Endodermal cell (in vitro differentiated cells): ENCODE measurements around the gene CABP4. TPM values are rescaled to one million over a fixed set of nuclear protein-coding genes. Genes with fewer than 3 reads are reported as not detected.

Experiments
- DNase-seq: peaks from one replicate; pipeline ENCODE4 v3.0.0-alpha.2; 2017
- H3K27ac ChIP-seq: 2 replicates; pipeline ENCODE4 v1.5.1; 2013; ENCODE audit warnings: mild to moderate bottlenecking, low read depth, low read length, moderate library complexity
- H3K27me3 ChIP-seq: 2 replicates; pipeline ENCODE4 v1.6.1; 2013; ENCODE audit warnings: mild to moderate bottlenecking, low read length, moderate library complexity; ENCODE audit not compliant: insufficient read depth, control insufficient read depth, poor library complexity, severe bottlenecking
- H3K36me3 ChIP-seq: 2 replicates; pipeline ENCODE4 v1.7.0; 2013; ENCODE audit warnings: mild to moderate bottlenecking, low read length, moderate library complexity; ENCODE audit not compliant: control insufficient read depth, insufficient read depth
- H3K4me1 ChIP-seq: one replicate; pipeline ENCODE4 v1.7.0; 2013; ENCODE audit warnings: low read length; ENCODE audit not compliant: control insufficient read depth, insufficient read depth
- H3K4me3 ChIP-seq: 2 replicates; pipeline ENCODE4 v1.5.1; 2013; ENCODE audit warnings: mild to moderate bottlenecking, low read length, moderate library complexity
- H3K9ac ChIP-seq: 2 replicates; pipeline ENCODE4 v1.6.1; 2013; ENCODE audit warnings: mild to moderate bottlenecking, low read length, moderate library complexity; ENCODE audit not compliant: poor library complexity, severe bottlenecking; ENCODE audit errors: extremely low read depth
- H3K9me3 ChIP-seq: 2 replicates; pipeline ENCODE4 v1.6.1; 2013; ENCODE audit warnings: mild to moderate bottlenecking, low read length, moderate library complexity; ENCODE audit not compliant: control insufficient read depth
- H3K27ac Mint-ChIP-seq: 2 replicates; pipeline ENCODE4 v1.8.0; 2020; ENCODE audit warnings: mixed read lengths
- H3K27me3 Mint-ChIP-seq: 2 replicates; pipeline ENCODE4 v1.8.0; 2021; ENCODE audit warnings: mild to moderate bottlenecking, mixed read lengths; ENCODE audit not compliant: insufficient read depth
- H3K36me3 Mint-ChIP-seq: 2 replicates; pipeline ENCODE4 v1.8.0; 2020; ENCODE audit warnings: low read depth, mixed read lengths
- H3K4me1 Mint-ChIP-seq: 2 replicates; pipeline ENCODE4 v1.8.0; 2020; ENCODE audit warnings: mixed read lengths
- H3K4me3 Mint-ChIP-seq: 2 replicates; pipeline ENCODE4 v1.8.0; 2020; ENCODE audit warnings: mild to moderate bottlenecking, moderate library complexity, mixed read lengths
- H3K9me3 Mint-ChIP-seq: 2 replicates; pipeline ENCODE4 v1.8.0; 2020; ENCODE audit warnings: mild to moderate bottlenecking, mixed read lengths
- WGBS, 2 experiments: methylation state at CpG; one replicate each; pipeline versions ENCODE4 v1.1.5 to v1.1.7; 2013; ENCODE audit warnings: missing lambda C conversion rate in 2 of 2, mixed read lengths in 1 of 2; ENCODE audit not compliant: insufficient coverage in 1 of 2, insufficient read length in 1 of 2; 5-methylcytosine and 5-hydroxymethylcytosine counted together
- total RNA-seq, 2 donors: library from RNA; stranded (reverse); fragmentation: NEBNext Ultra II Directional in 1 of 2; extraction: Animal tissue kit (Norgen Biotek cat#: 25700) in 1 of 2; gene quantifications; 2 replicates in 1 of 2; 3 replicates in 1 of 2; pipeline ENCODE4 v1.2.1, GENCODE V29; 2021
- TF ChIP-seq, protein P1 (sequence below): fragments of 200-600 bp; sonication (generic); conservative IDR thresholded peaks from 2 replicates; pipeline ENCODE4 v1.5.0; 2021; ENCODE audit warnings: antibody characterized with exemption, mild to moderate bottlenecking

CABP4 gene
- total RNA-seq, 2 donors from 2014 or later = not detected

GRCh38 chr11:67436459-67437081 lies 18.6 kb upstream of the CABP4 start:
- peak; percentile 81 for DNase-seq
- TF ChIP-seq, protein P1, sequence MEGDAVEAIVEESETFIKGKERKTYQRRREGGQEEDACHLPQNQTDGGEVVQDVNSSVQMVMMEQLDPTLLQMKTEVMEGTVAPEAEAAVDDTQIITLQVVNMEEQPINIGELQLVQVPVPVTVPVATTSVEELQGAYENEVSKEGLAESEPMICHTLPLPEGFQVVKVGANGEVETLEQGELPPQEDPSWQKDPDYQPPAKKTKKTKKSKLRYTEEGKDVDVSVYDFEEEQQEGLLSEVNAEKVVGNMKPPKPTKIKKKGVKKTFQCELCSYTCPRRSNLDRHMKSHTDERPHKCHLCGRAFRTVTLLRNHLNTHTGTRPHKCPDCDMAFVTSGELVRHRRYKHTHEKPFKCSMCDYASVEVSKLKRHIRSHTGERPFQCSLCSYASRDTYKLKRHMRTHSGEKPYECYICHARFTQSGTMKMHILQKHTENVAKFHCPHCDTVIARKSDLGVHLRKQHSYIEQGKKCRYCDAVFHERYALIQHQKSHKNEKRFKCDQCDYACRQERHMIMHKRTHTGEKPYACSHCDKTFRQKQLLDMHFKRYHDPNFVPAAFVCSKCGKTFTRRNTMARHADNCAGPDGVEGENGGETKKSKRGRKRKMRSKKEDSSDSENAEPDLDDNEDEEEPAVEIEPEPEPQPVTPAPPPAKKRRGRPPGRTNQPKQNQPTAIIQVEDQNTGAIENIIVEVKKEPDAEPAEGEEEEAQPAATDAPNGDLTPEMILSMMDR = no peak
- peaks cover 3% of the 10 kb centered on the region for H3K4me1 Mint-ChIP-seq
- H3K27ac Mint-ChIP-seq = peak overlapping the region; percentile 77
- no peaks in the 10 kb centered on the region for H3K4me1 ChIP-seq
- H3K27ac ChIP-seq = no peak overlapping the region
- H3K4me3 Mint-ChIP-seq = no peak overlapping the region
- peaks cover 45% of the 10 kb centered on the region for H3K36me3 ChIP-seq
- no peaks in the 10 kb centered on the region for H3K27me3 ChIP-seq
- H3K27me3 Mint-ChIP-seq = no peaks in the 10 kb centered on the region
- no peak overlapping the region for H3K4me3 ChIP-seq
- 66 to 70% methylated on average over 3 to 6 of the region's 6 CpGs for WGBS, 2 experiments
- H3K9ac ChIP-seq = no peak overlapping the region
- H3K9me3 Mint-ChIP-seq = no peaks in the 10 kb centered on the region
- H3K9me3 ChIP-seq = no peaks in the 10 kb centered on the region
- H3K36me3 Mint-ChIP-seq = peaks cover 39% of the 10 kb centered on the region

GRCh38 chr11:67437082-67437808 lies 17.9 kb upstream of the CABP4 start, which contains the start of gene PTPRCAP:
PTPRCAP (minus strand) TSS chr11:67437682; CDS start chr11:67437619, 63 bp downstream.
- Histone ChIP-seq H3K4me1 (no peaks in the 10 kb centered on the region), H3K27me3 (no peaks in the 10 kb centered on the region), H3K27ac (no peak within 1 kb of the TSS), H3K9me3 (no peaks in the 10 kb centered on the region), H3K36me3 (peaks cover 43% of the 10 kb centered on the region), H3K4me3 (no peak within 1 kb of the TSS), H3K9ac (no peak within 1 kb of the TSS)
- Mint-ChIP-seq H3K4me1 (peaks cover 3% of the 10 kb centered on the region), H3K4me3 (no peak within 1 kb of the TSS), H3K27me3 (no peaks in the 10 kb centered on the region), H3K9me3 (no peaks in the 10 kb centered on the region), H3K27ac (peak within 1 kb of the TSS; percentile 77), H3K36me3 (peaks cover 39% of the 10 kb centered on the region)
- DNase-seq = no peak
- TF ChIP-seq, protein P1 = no peak
- WGBS, 2 experiments = 88 to 97% methylated on average over 6 to 19 of the region's 26 CpGs

DNA sequence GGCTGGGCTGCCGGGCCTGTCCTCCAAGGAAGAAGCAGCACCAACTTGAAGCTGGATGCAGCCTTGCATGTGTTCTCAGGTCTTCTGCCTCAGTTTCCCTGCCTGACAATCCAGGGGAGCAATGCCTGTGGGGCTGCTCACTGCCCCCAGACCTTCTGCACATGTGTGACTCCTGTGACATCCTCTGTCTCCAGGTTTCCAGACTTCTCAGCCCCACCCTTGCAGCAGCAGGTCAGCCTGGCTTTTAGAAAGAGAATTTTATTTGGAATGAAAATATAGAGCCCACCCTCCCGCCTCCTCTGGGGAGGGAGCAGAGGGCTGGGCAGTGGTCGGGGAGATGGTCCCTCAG lies 17.4 kb upstream of the CABP4 start:
- H3K4me1 Mint-ChIP-seq = peaks cover 3% of the 10 kb centered on the region
- no peak overlapping the region for H3K4me3 Mint-ChIP-seq
- Histone ChIP-seq H3K27me3 (no peaks in the 10 kb centered on the region), H3K9ac (no peak overlapping the region), H3K36me3 (peaks cover 37% of the 10 kb centered on the region), H3K27ac (no peak overlapping the region), H3K9me3 (no peaks in the 10 kb centered on the region), H3K4me1 (no peaks in the 10 kb centered on the region), H3K4me3 (no peak overlapping the region)
- peaks cover 33% of the 10 kb centered on the region for H3K36me3 Mint-ChIP-seq
- TF ChIP-seq, protein P1 = no peak
- H3K9me3 Mint-ChIP-seq = no peaks in the 10 kb centered on the region
- DNase-seq = no peak
- no peak overlapping the region for H3K27ac Mint-ChIP-seq
- H3K27me3 Mint-ChIP-seq = no peaks in the 10 kb centered on the region
- 84 to 85% methylated on average over 2 to 3 of the region's 3 CpGs for WGBS, 2 experiments
